MCF 10A (cell line): ENCODE measurements around the gene CELF4. TPM values are rescaled to one million over a fixed set of nuclear protein-coding genes. Genes with fewer than 3 reads are reported as not detected.

Experiments
- BruUV-seq: library from RNA; stranded (reverse); fragments of 400-500 nt; replicated peaks from 2 replicates; lab custom pipeline; 2021; lab: Mats Ljungman, UMichigan
- CTCF ChIA-PET: fragments of 300-600 bp; sonication (Branson Sonifier 250); formaldehyde crosslinking; extraction: SDS; loops from one replicate; lab custom pipeline; 2021; ENCODE audit warnings: antibody characterized with exemption, inconsistent platforms; lab: Yijun Ruan, JAX
- POLR2A ChIA-PET: fragments of 300-600, 350-650 bp; sonication (Branson Sonifier 250); formaldehyde crosslinking; extraction: SDS; loops from one replicate; lab custom pipeline; 2020; ENCODE audit warnings: antibody characterized with exemption, inconsistent platforms; lab: Yijun Ruan, JAX
- DNase-seq: peaks from one replicate; pipeline ENCODE4 v3.0.0-alpha.2; 2018; ENCODE audit not compliant: unreplicated experiment
- H3K27ac Mint-ChIP-seq: one replicate; pipeline ENCODE4 v1.8.0; 2022; ENCODE audit warnings: mild to moderate bottlenecking, low read depth, mixed read lengths; ENCODE audit not compliant: unreplicated experiment
- H3K27me3 Mint-ChIP-seq: one replicate; pipeline ENCODE4 v1.8.0; 2022; ENCODE audit warnings: mixed read lengths; ENCODE audit not compliant: insufficient read depth, unreplicated experiment
- H3K36me3 Mint-ChIP-seq: one replicate; pipeline ENCODE4 v1.8.0; 2022; ENCODE audit warnings: mild to moderate bottlenecking, moderate library complexity, mixed read lengths; ENCODE audit not compliant: insufficient read depth, unreplicated experiment
- H3K4me1 Mint-ChIP-seq: one replicate; pipeline ENCODE4 v1.8.0; 2022; ENCODE audit warnings: mixed read lengths; ENCODE audit not compliant: insufficient read depth, unreplicated experiment
- H3K4me3 Mint-ChIP-seq: one replicate; pipeline ENCODE4 v1.8.0; 2022; ENCODE audit warnings: mild to moderate bottlenecking, moderate library complexity, mixed read lengths; ENCODE audit not compliant: unreplicated experiment
- H3K9me3 Mint-ChIP-seq: one replicate; pipeline ENCODE4 v1.8.0; 2022; ENCODE audit warnings: mixed read lengths; ENCODE audit not compliant: unreplicated experiment
- intact Hi-C: fragments of 100-400 bp; cut with micrococcal nuclease; formaldehyde crosslinking; loops from 2 replicates; pipeline ENCODE4 v1.14.1; 2022
- total RNA-seq: library from RNA; stranded (reverse); gene quantifications from 2 replicates; pipeline ENCODE4 v1.2.3, GENCODE V29; 2022
- TF ChIP-seq, protein P1 (sequence below): fragments of 200-600 bp; IDR thresholded peaks from one replicate; pipeline ENCODE4 v1.8.0; 2022; ENCODE audit warnings: antibody characterized with exemption, mild to moderate bottlenecking; ENCODE audit not compliant: unreplicated experiment

Gene CELF4
- total RNA-seq, 1 experiment from 2014 or later, result not detected

- no TSS peak for BruUV-seq
- H3K4me3 Mint-ChIP-seq, result no peak overlapping the region
- POLR2A ChIA-PET, result no interaction called here
- no peaks in the 10 kb centered on the region for H3K4me1 Mint-ChIP-seq
- TF ChIP-seq, protein P1, sequence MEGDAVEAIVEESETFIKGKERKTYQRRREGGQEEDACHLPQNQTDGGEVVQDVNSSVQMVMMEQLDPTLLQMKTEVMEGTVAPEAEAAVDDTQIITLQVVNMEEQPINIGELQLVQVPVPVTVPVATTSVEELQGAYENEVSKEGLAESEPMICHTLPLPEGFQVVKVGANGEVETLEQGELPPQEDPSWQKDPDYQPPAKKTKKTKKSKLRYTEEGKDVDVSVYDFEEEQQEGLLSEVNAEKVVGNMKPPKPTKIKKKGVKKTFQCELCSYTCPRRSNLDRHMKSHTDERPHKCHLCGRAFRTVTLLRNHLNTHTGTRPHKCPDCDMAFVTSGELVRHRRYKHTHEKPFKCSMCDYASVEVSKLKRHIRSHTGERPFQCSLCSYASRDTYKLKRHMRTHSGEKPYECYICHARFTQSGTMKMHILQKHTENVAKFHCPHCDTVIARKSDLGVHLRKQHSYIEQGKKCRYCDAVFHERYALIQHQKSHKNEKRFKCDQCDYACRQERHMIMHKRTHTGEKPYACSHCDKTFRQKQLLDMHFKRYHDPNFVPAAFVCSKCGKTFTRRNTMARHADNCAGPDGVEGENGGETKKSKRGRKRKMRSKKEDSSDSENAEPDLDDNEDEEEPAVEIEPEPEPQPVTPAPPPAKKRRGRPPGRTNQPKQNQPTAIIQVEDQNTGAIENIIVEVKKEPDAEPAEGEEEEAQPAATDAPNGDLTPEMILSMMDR, result no peak
- intact Hi-C loops, result no loop called here
- H3K36me3 Mint-ChIP-seq, result no peaks in the 10 kb centered on the region
- DNase-seq, result no peak
- H3K27ac Mint-ChIP-seq, result no peak overlapping the region
- no peaks in the 10 kb centered on the region for H3K9me3 Mint-ChIP-seq
- no peaks in the 10 kb centered on the region for H3K27me3 Mint-ChIP-seq
- CTCF ChIA-PET, result no interaction called here
These were observed 365.9 kb downstream of the CELF4 start for GRCh38 chr18:37199741-37200140.
